ENCODE results near the gene PTPRE. TPM values are rescaled to one million over a fixed set of nuclear protein-coding genes. Genes with fewer than 3 reads are reported as not detected.

The PTPRE gene
- total RNA-seq, 4 donors from 2014 or later: 17.4 to 23.0 (median 20.1) TPM

DNA sequence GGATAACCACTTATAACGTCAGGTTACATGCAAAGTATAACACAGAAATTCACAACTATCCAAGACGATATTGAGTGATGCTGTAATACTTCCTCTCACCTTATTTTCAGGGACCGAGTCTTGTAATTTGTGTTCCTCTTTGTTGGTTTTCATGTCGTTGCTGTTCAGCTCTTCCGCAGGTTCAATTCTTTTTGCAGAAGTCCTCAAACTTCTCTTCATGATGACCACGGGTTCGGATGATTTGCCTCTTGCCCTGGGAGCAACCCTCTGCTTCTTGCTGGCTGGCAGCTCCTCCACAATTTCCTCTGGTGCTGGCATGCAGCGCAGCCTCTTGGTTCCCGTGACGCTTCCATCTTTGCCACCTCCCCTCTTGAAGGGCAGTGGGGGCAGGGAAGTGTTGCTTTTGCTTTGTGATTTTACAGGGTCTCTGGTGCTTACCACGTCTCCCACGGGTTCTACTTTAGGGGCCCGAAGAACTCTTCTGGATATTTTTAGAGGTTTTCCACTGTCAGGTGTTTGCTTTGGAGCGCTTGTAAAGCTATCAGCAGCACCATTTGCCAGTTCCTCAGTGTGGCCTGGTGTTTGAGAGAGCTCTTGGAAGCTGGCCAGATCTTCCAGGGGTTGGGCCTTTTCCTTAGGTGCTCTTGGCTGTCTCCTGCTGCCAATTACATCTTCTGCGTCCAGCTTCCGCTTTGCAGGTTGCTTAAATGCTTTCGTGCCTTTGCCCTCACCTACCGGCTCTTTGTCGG, 195.8 kb downstream of the PTPRE start:
- no peak for TF ChIP-seq POLR2A (IDR thresholded peaks at IDR 0.05)
- TF ChIP-seq, protein P1, sequence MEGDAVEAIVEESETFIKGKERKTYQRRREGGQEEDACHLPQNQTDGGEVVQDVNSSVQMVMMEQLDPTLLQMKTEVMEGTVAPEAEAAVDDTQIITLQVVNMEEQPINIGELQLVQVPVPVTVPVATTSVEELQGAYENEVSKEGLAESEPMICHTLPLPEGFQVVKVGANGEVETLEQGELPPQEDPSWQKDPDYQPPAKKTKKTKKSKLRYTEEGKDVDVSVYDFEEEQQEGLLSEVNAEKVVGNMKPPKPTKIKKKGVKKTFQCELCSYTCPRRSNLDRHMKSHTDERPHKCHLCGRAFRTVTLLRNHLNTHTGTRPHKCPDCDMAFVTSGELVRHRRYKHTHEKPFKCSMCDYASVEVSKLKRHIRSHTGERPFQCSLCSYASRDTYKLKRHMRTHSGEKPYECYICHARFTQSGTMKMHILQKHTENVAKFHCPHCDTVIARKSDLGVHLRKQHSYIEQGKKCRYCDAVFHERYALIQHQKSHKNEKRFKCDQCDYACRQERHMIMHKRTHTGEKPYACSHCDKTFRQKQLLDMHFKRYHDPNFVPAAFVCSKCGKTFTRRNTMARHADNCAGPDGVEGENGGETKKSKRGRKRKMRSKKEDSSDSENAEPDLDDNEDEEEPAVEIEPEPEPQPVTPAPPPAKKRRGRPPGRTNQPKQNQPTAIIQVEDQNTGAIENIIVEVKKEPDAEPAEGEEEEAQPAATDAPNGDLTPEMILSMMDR (IDR thresholded peaks at IDR 0.05): no peak
- WGBS, 2 donors: 83 to 89% methylated on average over 19 of the region's 19 CpGs
- H3K4me3 ChIP-seq (ENCODE audit: low read depth, poor library complexity, severe bottlenecking): no peak overlapping the region
- DNase-seq (ENCODE audit: low spot score in 2 of 2): peak in 1 of 2 donors; percentile 75
- intact Hi-C loops (cut with DNase I; ENCODE audit: low total_unique reads): no loop called here

DNA sequence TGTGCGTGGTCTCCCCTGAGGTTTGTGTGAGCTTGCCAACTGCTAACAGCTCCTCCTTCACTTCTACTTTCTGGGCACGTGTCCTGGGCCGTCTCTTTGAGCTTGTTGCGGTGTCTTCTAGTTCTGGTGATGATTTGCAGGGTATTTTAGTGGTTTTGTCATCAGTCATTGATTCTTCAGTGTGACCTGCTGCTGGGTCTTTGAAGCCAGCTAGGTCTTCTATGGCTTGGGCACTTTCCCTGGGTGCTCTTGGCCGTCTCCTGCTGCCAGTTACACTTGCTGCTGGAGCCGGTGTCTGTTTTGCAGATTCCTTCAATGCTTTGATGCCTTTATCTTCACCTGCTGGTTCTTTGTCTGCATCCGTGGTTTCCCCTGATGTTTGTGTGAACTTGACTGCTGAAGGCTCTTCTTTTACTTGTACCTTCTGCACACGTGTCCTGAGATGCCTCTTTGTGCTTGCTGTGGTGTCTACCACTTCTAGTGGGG, 196.4 kb downstream of the PTPRE start:
- TF ChIP-seq POLR2A (IDR thresholded peaks at IDR 0.05): no peak
- TF ChIP-seq, protein P1 (IDR thresholded peaks at IDR 0.05): no peak
- intact Hi-C loops (cut with DNase I; ENCODE audit: low total_unique reads): no loop called here
- 88 to 94% methylated on average over 8 of the region's 8 CpGs for WGBS, 2 donors

DNA sequence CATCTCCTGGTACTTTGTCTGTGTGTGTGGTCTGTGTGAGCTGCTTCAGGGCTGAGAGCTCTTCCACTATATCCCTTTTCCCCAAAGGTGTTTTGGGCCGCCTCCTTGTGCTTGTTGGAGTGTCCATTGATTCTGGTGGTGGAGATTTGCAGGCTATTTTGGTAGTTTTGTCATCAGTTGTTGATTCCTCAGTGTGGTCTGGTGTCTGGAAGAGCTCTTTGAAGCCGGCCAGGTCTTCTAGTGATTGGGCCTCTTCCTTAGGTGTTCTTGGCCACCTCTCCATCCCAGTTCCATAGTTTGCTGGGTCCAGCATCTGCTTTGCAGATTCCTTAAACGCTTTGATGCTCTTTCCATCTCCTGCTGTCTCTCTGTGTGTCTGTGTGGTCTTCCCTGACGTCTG, 198.5 kb downstream of the PTPRE start:
- TF ChIP-seq POLR2A (IDR thresholded peaks at IDR 0.05): no peak
- TF ChIP-seq, protein P1 (IDR thresholded peaks at IDR 0.05): no peak
- 97 to 99% methylated on average over 4 of the region's 4 CpGs for WGBS, 2 donors
- no peak for DNase-seq (ENCODE audit: low spot score in 2 of 2)
- intact Hi-C loops (cut with DNase I; ENCODE audit: low total_unique reads): no loop called here
- no peak overlapping the region for H3K4me3 ChIP-seq (ENCODE audit: low read depth, poor library complexity, severe bottlenecking)

More for the DNA sequence above, 196.4 kb downstream of the PTPRE start:
- H3K4me3 ChIP-seq (ENCODE audit: low read depth, poor library complexity, severe bottlenecking): no peak overlapping the region
- peak in 1 of 2 donors; percentile 78 for DNase-seq (ENCODE audit: low spot score in 2 of 2)

- no peak for DNase-seq (ENCODE audit: low spot score in 2 of 2)
- intact Hi-C loops (cut with DNase I; ENCODE audit: low total_unique reads): no loop called here
- TF ChIP-seq, protein P1 (IDR thresholded peaks at IDR 0.05): no peak
- no peak for TF ChIP-seq POLR2A (IDR thresholded peaks at IDR 0.05)
- H3K4me3 ChIP-seq (ENCODE audit: low read depth, poor library complexity, severe bottlenecking): no peak overlapping the region
- WGBS, 2 donors: 94% methylated on average over 4 of the region's 4 CpGs
Measured at GRCh38 chr10:128109707-128110106, 202.8 kb downstream of the PTPRE start.

DNA sequence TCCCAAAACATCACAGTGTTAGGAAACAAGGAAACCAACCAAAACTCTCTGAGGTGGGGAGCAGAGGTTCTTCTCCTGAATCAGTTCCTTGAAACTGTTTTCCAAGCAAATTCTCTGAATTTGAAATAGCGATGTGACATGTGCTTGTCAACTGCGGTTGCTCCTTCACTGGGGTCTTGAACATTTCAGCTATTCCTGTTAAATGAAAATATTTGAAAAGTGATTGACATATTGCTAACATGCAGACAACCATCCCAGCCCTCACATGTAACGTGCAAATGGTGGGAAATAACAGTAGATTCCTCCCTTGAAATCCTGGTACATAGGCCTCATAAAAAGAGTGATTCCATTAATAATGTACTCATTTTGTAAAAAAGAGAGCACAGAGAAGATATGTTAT, 203.4 kb downstream of the PTPRE start:
- intact Hi-C loops (cut with DNase I; ENCODE audit: low total_unique reads): no loop called here
- TF ChIP-seq, protein P1 (IDR thresholded peaks at IDR 0.05): no peak
- TF ChIP-seq POLR2A (IDR thresholded peaks at IDR 0.05): no peak
- no peak for DNase-seq (ENCODE audit: low spot score in 2 of 2)
- WGBS, 2 donors: 98% methylated on average over 3 of the region's 3 CpGs
- no peak overlapping the region for H3K4me3 ChIP-seq (ENCODE audit: low read depth, poor library complexity, severe bottlenecking)

All from lower leg skin (tissue), 4 donors.